OCI-LY3 (cell line): Measurements from ENCODE around the gene PEX6.

Experiments used
- CTCF ChIP-seq: fragments of 200-600, 300-600 bp; sonication (generic); IDR thresholded peaks from 2 replicates; pipeline ENCODE4 v1.5.1; 2014; ENCODE audit warnings: antibody characterized with exemption, low read length, low read depth
- EZH2phosphoT487 ChIP-seq: fragments of 200-600 bp; shearing (Covaris generic); IDR thresholded peaks from 2 replicates; pipeline ENCODE4 v1.6.1; 2018; ENCODE audit warnings: antibody characterized with exemption, mixed run types, low read depth

DNA sequence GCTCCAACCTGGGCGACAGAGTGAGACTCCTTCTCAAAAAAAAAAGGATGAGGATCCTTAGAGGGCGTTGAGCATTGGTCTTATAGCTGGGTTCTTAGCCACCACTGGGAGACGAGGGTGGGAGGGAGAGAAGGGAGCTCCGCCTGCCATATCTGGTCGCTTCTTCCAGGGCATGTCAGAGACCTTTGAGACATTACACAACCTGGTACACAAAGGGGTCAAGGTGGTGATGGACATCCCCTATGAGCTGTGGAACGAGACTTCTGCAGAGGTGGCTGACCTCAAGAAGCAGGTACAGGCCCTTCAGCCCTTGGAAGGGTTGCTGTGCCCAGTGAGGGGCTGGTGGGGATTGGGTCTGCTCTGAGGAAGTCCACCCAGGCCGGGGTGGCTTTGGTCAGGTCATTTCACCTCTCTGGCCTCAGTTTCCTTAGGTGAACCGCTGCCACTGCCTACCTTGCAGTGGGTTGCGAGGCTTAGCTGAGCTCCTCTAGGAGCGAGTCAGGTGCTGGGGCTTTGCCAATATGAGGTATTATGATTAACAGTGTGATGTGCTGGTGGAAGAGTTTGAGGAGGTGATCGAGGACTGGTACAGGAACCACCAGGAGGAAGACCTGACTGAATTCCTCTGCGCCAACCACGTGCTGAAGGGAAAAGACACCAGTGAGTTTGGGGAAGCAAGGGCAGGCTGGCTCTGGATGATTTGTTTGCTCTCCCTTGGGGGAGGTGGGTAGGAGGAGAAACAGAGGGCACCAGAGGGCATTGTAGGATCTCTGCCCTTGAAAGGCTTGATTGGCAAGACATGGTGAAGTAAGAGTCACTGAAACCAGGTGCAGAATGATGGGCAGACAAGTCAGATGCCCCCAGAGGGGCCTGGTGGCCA, 41.2 kb downstream of the PEX6 start:
- TF ChIP-seq CTCF (no peak), EZH2phosphoT487 (no peak)
